LHCN-M2 (cell line): ENCODE measurements around the gene CEP72. TPM values are rescaled to one million over a fixed set of nuclear protein-coding genes. Genes with fewer than 3 reads are reported as not detected.
"Not testable (repeated sequence)": the region's sequence is repeated elsewhere in the genome, so short reads cannot be mapped to it uniquely, and the experiment has no call there.

ENCODE experiments used
- DNase-seq: peaks from one replicate; pipeline ENCODE4 v3.0.0-alpha.2; 2012; ENCODE audit warnings: low read depth
- total RNA-seq: library from RNA; depleted of rRNA; stranded (reverse); fragments of >200 nt; gene quantifications from 2 replicates; pipeline ENCODE4 v1.2.3, GENCODE V29; 2014

CEP72 gene
- total RNA-seq, 1 experiment from 2014 or later: 8.0 TPM

- no peak for DNase-seq
These were observed 5.8 kb downstream of the CEP72 start for GRCh38 chr5:617896-618295.

- DNase-seq: no peak
These were observed 6.3 kb downstream of the CEP72 start for GRCh38 chr5:618450-618849.

- DNase-seq: no peak
These were observed 7.3 kb downstream of the CEP72 start for GRCh38 chr5:619444-619843.

- DNase-seq: no peak
These were observed 8.0 kb downstream of the CEP72 start for GRCh38 chr5:620152-620551.

DNA sequence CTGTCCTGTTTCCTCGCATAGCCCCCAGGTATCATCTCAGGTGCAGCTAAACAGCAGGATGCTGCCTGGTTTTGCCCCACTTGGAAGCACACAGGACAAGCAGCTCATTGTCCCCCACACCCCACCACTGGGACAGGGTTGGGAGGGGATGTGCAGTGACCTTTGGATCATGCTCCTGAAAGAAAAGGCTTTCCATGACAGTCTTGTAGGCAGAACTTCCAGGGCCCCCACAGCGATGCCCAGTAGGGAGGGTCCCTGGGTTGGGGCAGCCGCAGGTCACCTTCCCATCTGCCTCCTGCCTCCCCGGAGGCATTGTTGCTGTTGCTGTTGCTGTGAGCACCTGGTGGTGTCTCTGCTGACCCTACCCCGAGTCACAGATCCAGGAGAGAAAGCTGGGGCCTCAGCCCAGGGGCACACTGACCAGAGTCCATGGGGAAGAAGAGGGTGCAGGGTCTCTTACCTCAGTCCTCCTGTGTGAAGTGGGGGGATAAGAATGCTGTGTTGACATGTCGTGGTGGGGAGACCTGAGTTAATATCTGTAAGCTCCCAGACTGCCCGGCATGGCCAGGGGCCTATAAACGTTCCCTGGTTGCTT, 8.5 kb downstream of the CEP72 start:
- DNase-seq: no peak

DNA sequence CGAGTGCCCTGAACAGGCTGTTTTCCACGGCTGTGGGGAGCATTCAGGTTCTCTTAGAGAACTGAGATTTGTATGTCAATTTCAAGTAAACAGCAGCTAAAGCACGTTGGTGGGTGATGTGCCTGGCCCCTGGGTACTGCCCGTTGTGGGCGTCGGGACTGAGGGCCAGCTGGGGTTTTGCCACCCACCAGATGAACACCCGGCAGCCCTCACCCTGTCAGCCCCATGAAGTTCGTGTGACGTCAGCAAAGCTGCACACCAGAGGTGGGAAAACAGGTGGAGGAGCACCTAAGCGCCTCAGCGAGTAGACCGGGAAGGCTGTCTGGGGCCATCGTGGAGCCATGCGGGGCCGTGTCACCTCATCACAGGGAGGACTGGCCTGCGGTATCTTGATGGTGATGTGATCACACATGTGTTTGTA, 9.2 kb downstream of the CEP72 start:
- no peak for DNase-seq

DNA sequence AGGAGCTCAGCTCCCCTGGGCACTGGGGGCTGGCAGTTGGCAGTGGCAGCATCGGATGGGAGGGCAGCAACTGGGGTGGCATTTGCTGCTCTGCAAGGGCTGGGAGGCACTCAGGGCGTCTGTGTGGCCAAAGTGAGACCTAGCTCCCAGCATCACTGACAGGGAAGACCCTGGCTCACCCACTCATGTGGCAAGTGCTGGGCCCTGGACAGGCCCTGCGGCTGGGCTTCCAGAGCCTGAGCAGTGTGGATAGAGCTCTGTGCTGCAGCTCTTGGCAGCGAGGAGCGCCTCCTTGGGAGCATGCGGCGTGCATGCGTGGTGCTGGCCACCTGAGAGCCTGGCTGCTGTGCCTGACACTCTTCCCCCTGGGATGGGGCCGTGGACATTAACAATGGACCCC, 10.2 kb downstream of the CEP72 start:
- DNase-seq: no peak

DNA sequence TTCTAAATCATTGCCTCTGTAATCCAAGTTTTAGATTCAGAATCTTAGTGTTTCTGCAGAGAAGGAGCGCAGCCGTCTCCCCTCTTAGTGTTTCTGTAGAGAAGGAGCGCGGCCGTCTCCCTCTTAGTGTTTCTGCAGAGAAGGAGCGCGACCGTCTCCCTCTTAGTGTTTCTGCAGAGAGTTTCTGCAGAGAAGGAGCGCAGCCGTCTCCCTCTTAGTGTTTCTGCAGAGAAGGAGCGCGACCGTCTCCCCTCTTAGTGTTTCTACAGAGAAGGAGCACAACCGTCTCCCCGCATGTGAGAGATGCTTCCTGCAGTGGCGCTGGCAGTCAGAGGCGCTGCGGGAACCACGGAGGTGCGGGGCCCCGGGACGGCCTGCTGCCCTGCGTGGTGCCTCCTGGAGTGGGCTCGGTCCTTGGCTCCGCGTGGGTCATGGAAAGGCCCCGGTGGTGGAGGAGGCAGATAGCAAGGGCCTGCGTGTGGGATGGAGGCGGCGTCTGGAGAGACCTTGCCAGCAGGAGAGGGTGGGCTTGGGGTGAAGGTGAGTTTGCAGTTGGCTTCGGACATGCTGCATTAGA, 10.9 kb downstream of the CEP72 start:
- DNase-seq: no peak

GRCh38 chr5:623531-623930, 11.4 kb downstream of the CEP72 start:
- DNase-seq: no peak

DNA sequence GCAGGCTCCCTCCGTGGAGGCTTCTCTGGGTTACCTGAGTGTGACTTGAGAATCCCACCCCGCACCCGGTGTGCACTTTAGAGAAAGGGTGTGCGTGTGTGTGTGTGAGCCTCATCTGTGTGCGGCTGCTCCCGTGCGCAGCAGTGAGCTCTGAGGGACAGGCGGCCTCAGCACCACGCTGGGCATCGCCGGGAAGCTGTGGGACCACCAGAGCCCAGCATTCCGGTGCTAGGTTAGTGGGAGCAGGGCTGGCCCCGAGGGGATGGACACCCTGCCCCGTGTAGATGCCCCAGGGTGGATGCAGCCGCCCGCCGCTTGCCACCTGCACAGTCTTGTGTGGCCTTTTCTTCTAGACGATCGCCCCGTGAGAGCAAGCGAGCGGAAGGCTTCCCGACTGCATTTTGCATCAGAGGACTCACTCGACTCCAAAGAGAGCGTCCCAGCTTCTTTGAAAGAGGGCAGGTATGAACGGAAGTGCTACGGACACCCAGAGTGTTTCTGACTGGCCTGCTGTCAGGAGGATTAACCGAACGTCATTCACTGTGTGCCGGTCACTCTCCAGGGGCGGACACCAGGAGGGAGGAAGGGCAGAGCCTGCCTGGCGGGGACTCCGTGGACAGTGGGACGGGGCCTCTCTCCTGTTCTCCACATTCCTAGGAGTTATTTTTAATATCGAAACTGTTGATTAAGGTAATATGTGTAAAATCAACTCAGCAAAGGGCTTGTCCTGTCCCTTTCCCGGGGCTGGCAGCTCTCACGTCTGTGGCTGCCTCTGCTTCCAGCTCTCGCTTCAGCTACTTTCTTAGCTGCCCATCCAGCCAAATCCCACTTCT, 12.2 kb downstream of the CEP72 start:
- no peak for DNase-seq

- no peak for DNase-seq
These were observed 12.8 kb downstream of the CEP72 start for GRCh38 chr5:624951-625230.

DNA sequence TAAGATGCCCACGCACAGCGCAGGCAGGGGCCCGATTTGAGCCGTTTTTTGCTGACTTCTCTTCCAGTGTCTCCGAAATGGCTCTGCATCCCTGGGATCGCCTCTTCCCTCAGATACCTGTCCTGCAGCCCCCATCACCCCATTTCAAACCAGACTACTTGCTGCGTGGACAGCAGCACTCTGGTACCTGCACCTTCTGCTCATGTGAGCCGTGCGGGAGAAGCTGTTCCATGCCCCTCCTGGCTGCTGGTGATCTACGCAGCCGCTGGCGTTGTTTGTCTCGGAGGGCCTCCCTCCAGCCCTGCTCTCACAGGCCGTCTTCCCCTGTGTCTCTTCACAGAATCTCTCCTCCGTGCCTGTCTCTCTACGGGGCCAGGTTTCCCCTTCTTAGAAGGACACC, 13.4 kb downstream of the CEP72 start:
- DNase-seq: no peak

DNA sequence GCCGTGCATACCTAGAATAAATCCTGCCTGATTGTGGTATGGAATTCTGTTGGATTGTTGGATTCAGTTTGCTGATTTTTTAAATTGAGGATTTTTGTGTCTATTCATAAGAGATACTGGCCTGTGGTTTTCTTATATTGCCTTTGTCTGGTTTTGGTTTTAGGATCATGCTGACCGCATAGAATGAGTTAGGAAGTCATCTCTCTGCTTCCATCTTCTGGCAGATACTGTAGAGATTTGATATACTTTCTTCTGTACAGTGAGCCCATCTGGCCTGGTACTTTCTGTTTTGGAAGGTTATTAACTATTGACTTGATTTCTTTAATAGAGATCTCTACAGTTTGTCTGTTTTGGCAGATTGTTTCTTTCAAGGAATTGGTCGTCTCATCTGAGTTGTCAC, 14.7 kb downstream of the CEP72 start:
- DNase-seq: no peak

DNA sequence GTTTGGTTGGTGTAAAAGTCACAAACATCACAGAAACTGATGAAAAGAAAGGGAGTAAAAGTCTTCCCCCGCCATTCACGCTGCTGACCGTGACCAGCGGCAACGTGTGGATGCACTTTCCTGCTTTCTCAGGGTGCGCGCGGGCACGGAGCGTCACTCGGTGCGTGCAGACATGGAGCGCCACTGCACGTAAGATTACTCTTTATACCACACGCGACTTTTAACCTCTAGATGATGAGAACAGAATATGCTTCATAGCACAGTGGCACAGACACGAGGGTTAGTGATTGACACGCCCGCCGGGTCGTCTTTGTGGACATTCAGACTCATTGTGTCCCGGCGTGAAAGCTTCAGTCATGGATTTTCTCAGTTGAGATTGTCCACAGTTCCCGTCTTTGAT, 15.7 kb downstream of the CEP72 start:
- no peak for DNase-seq

- DNase-seq: not testable (repeated sequence)
These were observed 16.4 kb downstream of the CEP72 start for GRCh38 chr5:628351-629205.

- DNase-seq: peak; percentile 9
These were observed 21.4 kb downstream of the CEP72 start for GRCh38 chr5:633501-633955.

DNA sequence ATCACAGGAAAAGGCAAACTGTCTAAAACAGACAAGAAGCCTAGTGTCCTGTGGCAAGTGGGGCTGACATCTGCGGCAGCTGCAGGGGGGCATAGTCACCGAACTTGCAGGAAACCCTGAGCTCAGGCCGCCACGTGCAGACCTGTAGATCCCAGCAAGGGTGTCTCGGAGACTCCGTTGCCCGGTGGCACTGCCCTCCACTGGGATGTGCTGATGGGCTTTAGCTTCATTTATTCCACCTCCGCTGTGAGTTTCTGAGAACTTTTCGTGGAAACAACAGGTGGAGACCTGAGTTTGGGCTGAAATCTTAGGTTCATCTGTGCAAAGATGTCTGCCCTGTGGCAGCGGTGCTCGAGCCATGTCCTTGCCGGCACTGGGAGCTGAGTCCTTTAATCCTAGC, 22.1 kb downstream of the CEP72 start:
- DNase-seq: no peak

GRCh38 chr5:635306-636055, 23.3 kb downstream of the CEP72 start:
- DNase-seq: no peak

GRCh38 chr5:636951-637350, 24.8 kb downstream of the CEP72 start:
- DNase-seq: no peak

DNA sequence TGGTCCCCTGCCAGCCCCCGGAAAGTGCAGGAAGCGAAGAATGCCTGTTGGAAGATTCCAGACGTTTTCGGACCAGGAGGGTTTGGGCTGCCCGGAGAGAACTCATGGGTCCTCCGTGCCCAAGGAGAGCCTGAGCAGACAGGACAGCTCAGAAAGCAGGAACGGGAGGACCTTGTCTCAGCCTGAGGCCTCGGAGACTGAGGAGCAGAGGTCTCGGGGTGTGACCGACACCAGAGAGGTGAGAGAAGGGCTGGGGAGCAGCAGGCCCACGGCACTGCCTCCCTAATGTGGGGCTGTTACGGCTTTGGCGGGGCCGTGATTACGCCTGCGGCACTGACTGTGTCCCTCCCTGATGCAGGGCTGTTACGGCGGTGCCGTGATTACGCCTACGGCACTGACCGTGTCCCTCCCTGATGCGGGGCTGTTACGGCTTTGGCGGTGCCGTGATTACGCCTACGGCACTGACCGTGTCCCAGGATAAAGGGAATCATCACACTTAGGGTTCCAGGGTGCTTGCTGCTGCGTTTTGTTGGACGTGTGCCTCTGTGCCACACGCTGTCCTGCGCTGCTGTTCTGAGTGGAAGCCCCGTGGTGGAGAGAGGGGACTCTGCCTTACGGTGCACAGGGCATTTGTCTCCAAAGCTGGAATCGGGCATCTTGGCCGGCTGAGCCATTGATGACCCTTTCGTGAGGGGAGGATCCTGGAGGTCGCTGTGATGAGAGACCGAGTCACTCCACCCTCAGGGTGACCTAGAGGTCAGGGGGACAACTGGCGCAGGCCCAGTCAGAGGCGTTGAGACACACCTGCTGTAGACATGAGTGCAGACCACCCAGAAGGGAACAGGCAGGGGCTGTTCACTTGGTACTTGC, 25.7 kb downstream of the CEP72 start:
- DNase-seq: no peak
